Measurements from ENCODE around the gene TP73. TPM values are rescaled to one million over a fixed set of nuclear protein-coding genes. Genes with fewer than 3 reads are reported as not detected.
A peak's percentile ranks its signal among the peaks of the same experiment; 100 is the strongest.

TP73 gene
- total and polyA plus RNA-seq, 8 donors, result 0.11 to 0.51 (median 0.28) TPM

GRCh38 chr1:3702990-3703728 is 50.8 kb downstream of the TP73 start:
- no peak for FAIRE-seq
- peak in 1 of 4 donors; percentile 33 for ATAC-seq
- Histone ChIP-seq H3K4me1 (no peaks in the 10 kb centered on the region), H3K4me3 (no peak overlapping the region), H3K27ac (no peak overlapping the region), H3K9me3 (no peaks in the 10 kb centered on the region), H3K27me3 (no peaks in the 10 kb centered on the region), H3K36me3 (no peaks in the 10 kb centered on the region)
- intact Hi-C loops (cut with DNase I), result no loop called here
- WGBS, 2 donors, result 72 to 79% methylated on average over 21 of the region's 21 CpGs
- TF ChIP-seq CTCF (IDR thresholded peaks at IDR 0.05), result no peak
- no peak for DNase-seq

- intact Hi-C loops (cut with DNase I), result no loop called here
- H3K9me3 ChIP-seq, result no peaks in the 10 kb centered on the region
- ATAC-seq (no peak), DNase-seq (no peak), FAIRE-seq (no peak)
- no peaks in the 10 kb centered on the region for H3K27me3 ChIP-seq
- WGBS, 2 donors, result 82 to 85% methylated on average over 28 of the region's 28 CpGs
- TF ChIP-seq CTCF (IDR thresholded peaks at IDR 0.05), result no peak
- H3K4me1 ChIP-seq, result peaks cover 0 to 4% (median 0%) of the 10 kb centered on the region in 3 donors
- H3K36me3 ChIP-seq, result no peaks in the 10 kb centered on the region
- no peak overlapping the region for H3K27ac ChIP-seq
- H3K4me3 ChIP-seq, result no peak overlapping the region
These were observed 51.6 kb downstream of the TP73 start for GRCh38 chr1:3703786-3704371.

- Histone ChIP-seq H3K36me3 (no peaks in the 10 kb centered on the region), H3K4me3 (no peak overlapping the region), H3K27ac (no peak overlapping the region), H3K4me1 (peaks cover 0 to 6% (median 0%) of the 10 kb centered on the region in 3 donors), H3K27me3 (no peaks in the 10 kb centered on the region), H3K9me3 (no peaks in the 10 kb centered on the region)
- TF ChIP-seq CTCF (IDR thresholded peaks at IDR 0.05), result no peak
- 75 to 76% methylated on average over 18 to 19 of the region's 19 CpGs for WGBS, 2 donors
- intact Hi-C loops (cut with DNase I), result no loop called here
- no peak for DNase-seq
- ATAC-seq, result no peak
- FAIRE-seq, result no peak
These were observed 53.1 kb downstream of the TP73 start for GRCh38 chr1:3705341-3705950.

GRCh38 chr1:3706651-3707297 is 54.5 kb downstream of the TP73 start:
- no peaks in the 10 kb centered on the region for H3K9me3 ChIP-seq
- H3K27me3 ChIP-seq, result no peaks in the 10 kb centered on the region
- FAIRE-seq, result no peak

More at GRCh38 chr1:3706651-3707297, 54.5 kb downstream of the TP73 start:
- TF ChIP-seq CTCF (IDR thresholded peaks at IDR 0.05), result no peak
- DNase-seq, result no peak
- Histone ChIP-seq H3K36me3 (no peaks in the 10 kb centered on the region), H3K4me3 (no peak overlapping the region), H3K27ac (no peak overlapping the region), H3K4me1 (peaks cover 0 to 6% (median 0%) of the 10 kb centered on the region in 3 donors)
- 88 to 92% methylated on average over 25 to 26 of the region's 26 CpGs for WGBS, 2 donors
- no peak for ATAC-seq
- intact Hi-C loops (cut with DNase I), result no loop called here
